T-helper 9 cell (primary cell): ENCODE data around the gene PGLYRP4.
"Not testable (repeated sequence)": the region's sequence is repeated elsewhere in the genome, so short reads cannot be mapped to it uniquely, and the experiment has no call there.

Experiments used
- DNase-seq: peaks from one replicate; pipeline ENCODE4 v3.0.0-alpha.2; 2020

PGLYRP4 gene

GRCh38 chr1:153336650-153337049 is 12.0 kb downstream of the PGLYRP4 start:
- DNase-seq: no peak

DNA sequence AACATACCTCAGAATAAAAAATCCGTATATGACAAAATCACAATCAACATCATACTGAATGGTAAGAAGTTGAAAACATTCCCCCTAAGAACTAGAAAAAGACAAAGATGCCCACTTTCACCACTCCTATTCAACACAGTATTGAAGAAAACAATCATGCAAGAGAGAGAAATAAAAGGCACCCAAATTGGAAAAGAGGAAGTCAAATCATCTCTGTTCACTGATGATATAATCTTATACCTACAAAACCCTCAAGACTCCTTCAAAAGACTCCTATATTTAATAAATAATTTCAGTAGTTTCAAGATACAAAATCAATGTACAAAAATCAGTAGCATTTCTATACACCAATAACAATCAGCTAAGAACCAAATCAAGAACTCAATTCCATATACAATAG is 14.7 kb downstream of the PGLYRP4 start:
- no peak for DNase-seq

DNA sequence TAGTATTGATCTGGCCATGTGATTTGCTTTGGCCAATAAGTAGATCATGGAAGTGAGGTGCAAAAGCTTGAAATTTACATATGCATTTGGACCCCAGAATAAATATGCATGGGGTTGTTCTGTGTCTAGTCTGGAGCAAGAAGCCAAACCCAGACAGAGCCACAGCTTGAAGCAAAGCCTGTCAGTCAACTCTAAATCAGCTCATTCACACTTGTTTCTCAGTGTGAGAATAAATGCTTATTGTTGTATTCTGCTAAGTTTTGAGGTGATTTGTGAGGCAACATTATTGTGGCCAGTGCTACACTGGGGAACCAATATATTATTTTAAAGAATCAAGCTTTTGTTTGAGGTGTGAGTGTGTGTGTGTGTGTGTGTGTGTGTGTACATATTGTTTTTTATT is 23.7 kb downstream of the PGLYRP4 start:
- DNase-seq: no peak

GRCh38 chr1:153322568-153322967 is 26.1 kb downstream of the PGLYRP4 start:
- no peak for DNase-seq

- not testable (repeated sequence) for DNase-seq
These were observed 30.5 kb downstream of the PGLYRP4 start for GRCh38 chr1:153318145-153318544.

DNA sequence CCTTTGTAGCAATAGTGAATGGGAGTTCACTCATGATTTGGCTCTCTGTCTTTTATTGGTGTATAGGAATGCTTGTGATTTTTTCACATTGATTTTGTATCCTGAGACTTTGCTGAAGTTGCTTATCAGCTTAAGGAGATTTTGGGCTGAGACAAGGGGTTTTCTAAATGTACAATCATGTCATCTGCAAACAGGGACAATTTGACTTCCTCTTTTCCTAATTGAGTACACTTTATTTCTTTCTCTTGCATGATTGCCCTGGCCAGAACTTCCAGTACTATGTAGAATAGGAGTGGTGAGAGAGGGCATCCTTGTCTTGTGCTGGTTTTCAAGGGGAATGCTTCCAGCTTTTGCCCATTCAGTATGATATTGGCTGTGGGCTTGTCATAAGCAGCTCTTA is 32.6 kb downstream of the PGLYRP4 start:
- not testable (repeated sequence) for DNase-seq

DNA sequence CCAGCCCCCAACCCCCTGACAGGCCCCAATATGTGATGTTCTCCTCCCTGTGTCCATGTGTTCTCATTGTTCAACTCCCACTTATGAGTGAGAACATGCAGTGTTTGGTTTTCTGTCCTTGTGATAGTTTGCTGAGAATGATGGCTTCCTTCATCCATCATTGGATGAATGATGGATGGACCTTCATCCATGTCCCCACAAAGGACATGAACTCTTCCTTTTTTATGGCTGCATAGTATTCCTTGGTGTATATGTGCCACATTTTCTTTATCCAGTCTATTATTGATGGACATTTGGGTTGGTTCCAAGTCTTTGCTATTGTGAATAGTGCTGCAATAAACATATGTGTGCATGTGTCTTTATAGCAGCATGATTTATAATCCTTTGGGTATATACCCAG is 34.3 kb downstream of the PGLYRP4 start:
- not testable (repeated sequence) for DNase-seq

DNA sequence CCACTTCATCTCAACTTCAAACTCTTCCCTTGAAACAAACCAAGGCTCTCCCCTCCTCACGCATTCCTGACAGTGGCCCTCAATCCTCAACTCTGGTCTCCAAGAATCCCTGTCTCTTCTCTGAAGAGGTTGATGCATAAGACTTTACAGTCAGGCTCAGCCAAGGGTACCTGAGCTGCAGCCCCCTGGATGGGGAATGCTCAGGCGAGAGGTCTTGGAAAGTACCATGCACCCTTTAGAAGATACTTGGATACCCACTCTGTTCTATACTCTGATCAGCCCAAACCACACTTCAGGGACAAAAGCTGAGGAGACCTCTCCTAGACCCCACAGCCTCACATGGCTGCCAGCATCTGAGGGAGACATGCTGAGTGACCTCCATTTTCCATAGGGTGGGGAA is 35.4 kb downstream of the PGLYRP4 start:
- DNase-seq: no peak

DNA sequence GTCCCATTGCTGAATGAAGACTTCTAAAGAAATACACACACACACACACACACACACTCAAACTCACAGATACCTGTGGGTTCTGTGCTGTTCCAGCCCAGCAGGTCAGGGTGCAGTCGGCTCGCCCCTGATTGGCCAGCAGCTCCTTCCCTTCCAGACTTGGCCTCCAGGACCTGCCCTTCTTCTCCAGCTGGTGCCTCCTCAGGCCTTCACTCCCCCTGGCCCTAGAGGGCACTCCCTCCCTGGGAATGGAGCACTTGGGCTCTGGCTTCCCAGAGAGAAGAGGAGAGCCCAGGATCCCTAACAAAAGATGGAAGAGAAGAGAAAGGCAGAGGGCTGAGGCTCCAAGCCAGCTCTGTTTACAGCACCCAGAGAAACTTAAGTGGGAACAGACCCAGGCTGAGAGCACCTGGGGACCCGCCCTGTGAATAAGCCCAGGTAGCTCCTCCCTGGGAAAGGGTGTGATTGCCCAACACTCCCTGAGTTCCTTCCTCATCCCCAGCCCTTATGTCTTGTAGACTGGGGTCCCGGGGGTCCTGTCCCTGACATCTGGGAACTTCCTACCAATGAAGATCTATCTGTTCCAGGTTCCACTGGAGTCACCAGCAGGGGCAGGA is 36.0 kb downstream of the PGLYRP4 start, which contains the start of gene PGLYRP3:
Gene PGLYRP3 (minus strand): TSS at position 383 of the 617 bp plus-strand sequence. CDS start 2,287 bp downstream, outside the sequence.
- no peak for DNase-seq

DNA sequence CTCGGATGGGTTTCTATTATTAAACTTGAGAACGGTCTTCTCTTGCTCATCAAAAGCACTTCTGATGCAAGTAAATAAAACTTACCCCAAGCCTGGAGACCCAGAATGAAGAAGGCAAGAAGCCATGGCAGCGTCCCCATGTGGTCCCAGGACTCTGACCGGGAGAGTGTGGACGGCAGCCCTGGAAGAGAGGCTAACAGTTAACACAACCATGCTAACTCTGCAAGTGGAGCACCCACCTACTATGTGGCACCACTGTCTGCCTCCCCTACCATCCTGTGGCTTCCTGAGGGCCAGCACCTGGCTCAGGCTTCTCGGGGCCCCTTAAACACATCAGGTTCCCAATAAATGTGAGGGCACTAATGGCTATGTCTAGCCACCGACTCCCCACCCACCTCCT is 38.1 kb downstream of the PGLYRP4 start:
- no peak for DNase-seq

DNA sequence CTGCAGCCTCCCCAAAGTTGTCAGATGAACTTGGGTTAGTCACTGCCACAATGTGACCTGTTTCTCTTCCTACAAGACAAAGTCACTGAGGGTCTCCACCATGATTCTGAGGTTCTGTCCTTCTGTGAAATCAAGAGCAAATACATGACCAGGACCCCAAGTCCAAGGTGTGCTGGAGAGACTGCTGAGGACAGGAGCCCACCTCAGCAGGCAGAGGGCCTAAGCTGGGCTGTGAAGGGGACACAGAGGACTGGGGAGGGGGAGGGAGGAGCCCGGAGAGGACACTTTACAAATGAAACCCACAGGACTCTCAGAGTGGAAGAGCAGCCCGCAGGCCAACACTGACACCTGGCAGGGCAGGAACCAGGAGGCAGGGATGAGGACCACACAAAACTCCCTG is 39.2 kb downstream of the PGLYRP4 start:
- no peak for DNase-seq

DNA sequence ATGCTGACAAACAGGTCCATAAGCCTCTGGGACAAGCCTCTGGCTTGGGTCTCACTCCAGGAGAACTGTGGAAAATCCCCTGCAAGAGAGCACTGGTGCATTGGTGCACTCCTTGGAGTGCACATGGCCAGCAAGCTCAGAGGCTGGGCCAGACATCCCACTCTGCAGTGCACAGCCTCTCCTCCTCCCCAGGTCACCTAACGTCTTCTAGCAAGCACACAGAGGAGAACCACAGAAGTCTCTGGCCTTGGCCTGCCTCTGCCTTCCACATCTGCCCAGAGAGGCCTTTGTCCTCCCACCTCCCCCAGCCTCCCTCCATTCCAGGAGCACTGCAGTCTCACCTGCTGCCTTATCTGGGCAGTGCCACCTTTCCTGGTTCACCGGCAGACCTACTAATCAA is 40.1 kb downstream of the PGLYRP4 start:
- no peak for DNase-seq

DNA sequence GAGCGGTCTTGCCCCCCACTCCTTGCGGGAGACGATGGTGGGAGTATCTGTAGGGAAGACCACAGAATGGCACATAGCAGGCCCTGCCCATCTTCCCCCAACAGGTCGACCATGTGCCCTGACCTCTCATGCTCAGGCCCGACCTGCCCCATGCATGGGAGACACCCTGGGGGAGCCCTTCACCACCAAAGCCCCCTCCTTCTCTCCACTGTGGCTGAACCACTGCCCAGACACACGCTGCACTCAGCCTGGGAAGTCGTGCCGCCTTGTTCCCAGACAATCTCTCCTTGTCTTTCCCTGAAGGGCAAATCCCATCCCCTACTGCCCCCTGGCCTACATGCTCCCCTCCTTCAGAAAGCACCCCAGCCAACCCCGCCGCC is 41.4 kb downstream of the PGLYRP4 start:
- DNase-seq: no peak

DNA sequence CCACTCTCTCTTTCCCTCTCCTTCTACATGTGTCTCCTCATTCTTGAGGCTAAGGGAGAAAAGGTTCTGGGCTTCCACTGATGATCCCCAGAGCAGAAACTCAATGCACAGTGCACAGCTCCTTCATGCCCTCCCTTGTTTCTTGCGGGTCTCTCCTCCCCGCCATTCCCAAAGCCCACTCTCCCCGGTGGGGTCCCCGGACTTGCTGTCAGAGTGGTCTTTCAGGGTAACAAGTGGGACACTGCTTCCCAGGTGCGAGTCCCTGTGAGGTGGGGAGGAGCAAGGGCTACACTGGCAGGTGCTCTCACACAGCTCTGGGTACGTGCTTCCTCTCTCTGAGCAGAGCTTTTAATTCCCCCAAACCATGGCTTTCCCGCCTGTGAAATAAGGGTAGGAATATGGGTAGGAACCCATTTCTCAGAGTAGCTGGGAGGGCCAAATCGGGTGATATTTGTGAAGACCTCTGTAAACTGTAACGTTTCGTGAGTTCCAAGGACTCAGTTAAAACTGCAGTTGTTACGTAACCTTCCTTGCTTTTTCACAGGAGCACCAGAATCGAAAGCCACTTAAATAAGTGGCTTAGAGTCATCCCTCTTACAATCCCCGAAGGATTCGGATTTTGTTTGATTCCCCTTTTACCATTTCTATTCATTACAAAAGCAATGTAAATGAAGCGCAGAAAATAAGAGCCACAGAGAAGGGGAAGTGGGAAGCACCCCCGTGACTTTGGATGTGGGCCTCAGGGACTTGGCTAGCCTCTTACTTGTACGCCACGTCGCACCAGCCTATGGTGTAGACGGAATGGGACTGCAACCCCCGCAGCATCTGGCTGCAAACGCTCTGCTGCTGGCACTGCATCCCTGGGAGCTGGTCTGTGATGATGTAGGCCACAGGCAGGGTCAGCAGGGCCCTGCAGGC is 42.1 kb downstream of the PGLYRP4 start:
- DNase-seq: no peak

- no peak for DNase-seq
These were observed 43.0 kb downstream of the PGLYRP4 start for GRCh38 chr1:153305682-153306081.

- DNase-seq: no peak
These were observed 46.3 kb downstream of the PGLYRP4 start for GRCh38 chr1:153302308-153302707.

GRCh38 chr1:153293851-153294250 is 54.8 kb downstream of the PGLYRP4 start:
- no peak for DNase-seq

GRCh38 chr1:153293480-153293775 is 55.2 kb downstream of the PGLYRP4 start:
- no peak for DNase-seq

- DNase-seq: no peak
These were observed 55.7 kb downstream of the PGLYRP4 start for GRCh38 chr1:153292740-153293479.

- no peak for DNase-seq
These were observed 56.5 kb downstream of the PGLYRP4 start for GRCh38 chr1:153292185-153292584.

- DNase-seq: no peak
These were observed 57.1 kb downstream of the PGLYRP4 start for GRCh38 chr1:153291514-153291913.

- DNase-seq: no peak
These were observed 59.9 kb downstream of the PGLYRP4 start for GRCh38 chr1:153288634-153289275.
